Right atrium auricular region (tissue), 2 donors: ENCODE measurements around the gene WIPF1. TPM values are rescaled to one million over a fixed set of nuclear protein-coding genes. Genes with fewer than 3 reads are reported as not detected.
A peak's percentile ranks its signal among the peaks of the same experiment; 100 is the strongest.

ENCODE experiments used
- DNase-seq: peaks from one replicate; pipeline ENCODE4 v3.0.0-alpha.2; 2019; ENCODE audit warnings: low spot score
- H3K27ac ChIP-seq, 2 donors: fragments of 200-600 bp; sonication (generic); 1 replicate in 1 of 2; 2 replicates in 1 of 2; pipeline ENCODE4 v1.5.1; 2016 to 2019
- H3K27me3 ChIP-seq, 2 donors: fragments of 200-600 bp; sonication (generic); one replicate each; pipeline versions ENCODE4 v1.5.1 to v1.6.0; 2017 to 2019
- H3K36me3 ChIP-seq: fragments of 200-600 bp; sonication (generic); one replicate; pipeline ENCODE4 v1.5.1; 2016
- H3K4me1 ChIP-seq, 2 donors: fragments of 200-600 bp; sonication (generic); one replicate each; pipeline versions ENCODE4 v1.5.1 to v1.6.0; 2017 to 2019
- H3K4me3 ChIP-seq, 2 donors: fragments of 200-600 bp; sonication (generic); 1 replicate in 1 of 2; 2 replicates in 1 of 2; pipeline ENCODE4 v1.5.1; 2017 to 2019; ENCODE audit warnings: mild to moderate bottlenecking in 1 of 2, moderate library complexity in 1 of 2
- H3K9me3 ChIP-seq, 2 donors: fragments of 200-600 bp; sonication (generic); one replicate each; pipeline ENCODE4 v1.5.1; 2019
- total RNA-seq, 2 donors: library from RNA; depleted of rRNA; stranded (reverse); fragments of >200 nt; gene quantifications; one replicate each; pipeline ENCODE4 v1.1.0, GENCODE V29; 2016
- TF ChIP-seq, protein P1 (sequence below), 2 donors: fragments of 200-600 bp; sonication (generic); IDR thresholded peaks; one replicate each; pipeline ENCODE4 v1.5.1; 2019; ENCODE audit warnings: antibody characterized with exemption in 2 of 2

The WIPF1 gene
- total RNA-seq, 2 donors from 2014 or later = 12.3 to 17.5 TPM

DNA sequence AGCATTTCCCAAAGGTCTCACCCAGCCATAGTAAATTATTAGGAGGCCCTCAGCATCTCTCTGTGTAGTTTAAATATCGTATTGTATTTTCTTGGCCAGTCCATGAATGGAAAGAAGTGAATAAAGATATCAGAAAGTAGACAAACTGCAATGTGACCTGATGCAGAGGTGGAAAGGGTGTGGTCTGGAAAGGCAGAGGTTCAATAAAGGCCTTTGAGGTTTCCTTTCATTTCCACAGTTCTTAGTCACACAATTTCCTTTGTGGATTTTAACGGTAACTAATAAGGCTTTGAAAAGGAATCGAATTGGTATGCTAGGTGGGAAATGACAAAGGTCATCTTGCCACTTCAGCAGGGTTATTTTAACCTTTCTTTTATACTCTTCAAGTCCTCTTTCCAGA is 20.1 kb upstream of the WIPF1 start:
- Histone ChIP-seq H3K4me1 (peaks cover 0 to 34% of the 10 kb centered on the region in 2 donors), H3K27ac (peak overlapping the region in 1 of 2 donors; percentile 50), H3K9me3 (no peaks in the 10 kb centered on the region), H3K36me3 (no peaks in the 10 kb centered on the region), H3K27me3 (no peaks in the 10 kb centered on the region), H3K4me3 (no peak overlapping the region)
- TF ChIP-seq, protein P1, sequence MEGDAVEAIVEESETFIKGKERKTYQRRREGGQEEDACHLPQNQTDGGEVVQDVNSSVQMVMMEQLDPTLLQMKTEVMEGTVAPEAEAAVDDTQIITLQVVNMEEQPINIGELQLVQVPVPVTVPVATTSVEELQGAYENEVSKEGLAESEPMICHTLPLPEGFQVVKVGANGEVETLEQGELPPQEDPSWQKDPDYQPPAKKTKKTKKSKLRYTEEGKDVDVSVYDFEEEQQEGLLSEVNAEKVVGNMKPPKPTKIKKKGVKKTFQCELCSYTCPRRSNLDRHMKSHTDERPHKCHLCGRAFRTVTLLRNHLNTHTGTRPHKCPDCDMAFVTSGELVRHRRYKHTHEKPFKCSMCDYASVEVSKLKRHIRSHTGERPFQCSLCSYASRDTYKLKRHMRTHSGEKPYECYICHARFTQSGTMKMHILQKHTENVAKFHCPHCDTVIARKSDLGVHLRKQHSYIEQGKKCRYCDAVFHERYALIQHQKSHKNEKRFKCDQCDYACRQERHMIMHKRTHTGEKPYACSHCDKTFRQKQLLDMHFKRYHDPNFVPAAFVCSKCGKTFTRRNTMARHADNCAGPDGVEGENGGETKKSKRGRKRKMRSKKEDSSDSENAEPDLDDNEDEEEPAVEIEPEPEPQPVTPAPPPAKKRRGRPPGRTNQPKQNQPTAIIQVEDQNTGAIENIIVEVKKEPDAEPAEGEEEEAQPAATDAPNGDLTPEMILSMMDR (IDR thresholded peaks at IDR 0.05) = no peak
- DNase-seq = no peak

DNA sequence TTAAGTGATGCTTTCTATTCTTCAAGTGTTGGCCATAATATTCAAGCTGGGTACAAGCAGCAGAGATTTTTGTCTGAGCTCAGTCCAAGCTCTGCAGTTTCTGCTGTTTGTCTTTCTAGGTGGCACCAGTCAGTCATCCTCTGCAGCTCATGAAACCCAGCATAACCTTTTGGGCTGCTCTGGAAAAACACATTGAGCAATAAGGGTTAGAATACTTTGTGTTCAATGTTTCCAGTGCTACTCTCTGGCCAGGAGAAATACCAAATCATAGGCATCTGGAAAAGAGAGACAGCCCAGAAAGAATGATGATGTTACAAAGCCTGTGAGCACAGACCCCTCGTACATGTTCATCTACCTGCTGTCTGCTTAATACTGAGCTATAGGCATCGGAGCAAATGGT is 19.5 kb upstream of the WIPF1 start:
- TF ChIP-seq, protein P1 (IDR thresholded peaks at IDR 0.05) = no peak
- no peaks in the 10 kb centered on the region for H3K27me3 ChIP-seq
- peak overlapping the region in 1 of 2 donors; percentile 50 for H3K27ac ChIP-seq
- peaks cover 0 to 34% of the 10 kb centered on the region in 2 donors for H3K4me1 ChIP-seq
- no peaks in the 10 kb centered on the region for H3K9me3 ChIP-seq
- H3K36me3 ChIP-seq = no peaks in the 10 kb centered on the region
- no peak overlapping the region for H3K4me3 ChIP-seq
- no peak for DNase-seq

DNA sequence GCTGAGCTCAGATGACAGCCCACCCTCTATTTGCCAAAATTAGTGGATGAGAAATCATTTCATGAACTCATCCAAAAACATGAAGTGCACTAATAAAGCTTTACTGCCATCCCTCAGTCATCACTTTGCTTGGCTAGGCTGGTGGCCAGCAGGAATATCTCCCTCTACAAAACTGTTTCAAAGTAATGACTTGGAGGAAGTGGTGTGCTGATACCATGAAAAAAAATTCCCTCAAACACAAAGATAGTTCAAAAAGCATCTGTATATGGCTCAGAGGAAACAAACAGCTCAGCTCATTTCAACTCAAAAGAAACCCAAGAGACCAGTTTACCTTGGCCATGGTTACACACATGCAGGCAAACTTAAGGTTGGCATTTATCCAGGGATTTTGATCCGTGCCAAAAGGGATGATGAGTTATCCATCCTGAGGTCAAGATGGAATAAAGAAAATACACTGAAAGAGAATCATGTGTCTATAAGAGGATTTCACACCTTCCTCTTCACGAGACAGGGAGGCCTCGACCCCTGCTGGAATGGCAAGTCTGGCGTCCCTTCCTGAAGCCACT is 18.4 kb upstream of the WIPF1 start:
- peaks cover 0 to 35% of the 10 kb centered on the region in 2 donors for H3K4me1 ChIP-seq
- no peak overlapping the region for H3K4me3 ChIP-seq
- no peaks in the 10 kb centered on the region for H3K9me3 ChIP-seq
- peak overlapping the region; percentile 10 to 38 for H3K27ac ChIP-seq
- no peaks in the 10 kb centered on the region for H3K36me3 ChIP-seq
- TF ChIP-seq, protein P1 (IDR thresholded peaks at IDR 0.05) = no peak
- H3K27me3 ChIP-seq = no peaks in the 10 kb centered on the region
- no peak for DNase-seq

DNA sequence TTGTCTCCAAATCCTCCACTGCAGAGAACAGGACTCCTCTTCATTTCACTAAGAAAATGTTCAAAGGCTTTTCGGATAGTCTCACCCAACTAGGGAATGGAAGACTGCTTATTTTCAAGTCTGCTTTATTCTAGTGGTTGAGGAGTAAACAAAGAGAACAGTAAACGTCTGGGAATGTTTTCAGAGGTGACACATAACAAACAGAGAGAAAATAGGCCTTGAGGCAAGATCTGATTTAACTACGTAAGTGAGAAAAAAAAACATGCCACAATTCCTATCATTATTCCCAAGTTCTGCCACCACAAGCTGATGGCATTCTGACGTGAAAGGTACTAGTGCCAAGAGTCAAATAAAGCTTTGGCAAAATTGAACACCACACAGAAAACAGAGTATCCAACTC is 16.7 kb upstream of the WIPF1 start:
- TF ChIP-seq, protein P1 (IDR thresholded peaks at IDR 0.05) = no peak
- peaks cover 0 to 50% of the 10 kb centered on the region in 2 donors for H3K4me1 ChIP-seq
- H3K27ac ChIP-seq = peak overlapping the region in 1 of 2 donors; percentile 2

DNA sequence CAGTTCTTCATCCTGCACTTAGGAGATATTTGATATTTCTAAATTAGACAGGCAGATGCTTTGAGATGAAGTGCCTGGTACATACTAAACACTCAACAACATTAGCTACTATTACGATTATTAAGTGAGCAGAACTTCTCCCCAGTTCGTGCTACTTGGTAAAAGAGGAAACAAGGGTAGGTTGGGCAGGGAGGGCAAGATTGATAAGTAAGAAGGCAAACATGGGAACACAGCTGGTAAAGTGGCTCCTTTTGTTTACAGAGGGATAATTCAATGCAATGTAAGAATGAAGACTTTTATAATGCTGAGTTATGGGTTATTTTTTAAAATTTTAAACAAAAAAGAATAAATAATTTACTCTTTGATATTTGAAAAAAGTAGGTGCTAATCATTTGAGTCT is 15.9 kb upstream of the WIPF1 start:
- Histone ChIP-seq H3K36me3 (no peaks in the 10 kb centered on the region), H3K4me1 (peaks cover 0 to 50% of the 10 kb centered on the region in 2 donors), H3K4me3 (no peak overlapping the region), H3K9me3 (no peaks in the 10 kb centered on the region), H3K27me3 (no peaks in the 10 kb centered on the region), H3K27ac (peak overlapping the region in 1 of 2 donors; percentile 2)
- no peak for DNase-seq
- TF ChIP-seq, protein P1 (IDR thresholded peaks at IDR 0.05) = no peak

More for the DNA sequence above, 16.7 kb upstream of the WIPF1 start:
- no peaks in the 10 kb centered on the region for H3K27me3 ChIP-seq
- DNase-seq = no peak
- no peaks in the 10 kb centered on the region for H3K36me3 ChIP-seq
- no peaks in the 10 kb centered on the region for H3K9me3 ChIP-seq
- H3K4me3 ChIP-seq = no peak overlapping the region

DNA sequence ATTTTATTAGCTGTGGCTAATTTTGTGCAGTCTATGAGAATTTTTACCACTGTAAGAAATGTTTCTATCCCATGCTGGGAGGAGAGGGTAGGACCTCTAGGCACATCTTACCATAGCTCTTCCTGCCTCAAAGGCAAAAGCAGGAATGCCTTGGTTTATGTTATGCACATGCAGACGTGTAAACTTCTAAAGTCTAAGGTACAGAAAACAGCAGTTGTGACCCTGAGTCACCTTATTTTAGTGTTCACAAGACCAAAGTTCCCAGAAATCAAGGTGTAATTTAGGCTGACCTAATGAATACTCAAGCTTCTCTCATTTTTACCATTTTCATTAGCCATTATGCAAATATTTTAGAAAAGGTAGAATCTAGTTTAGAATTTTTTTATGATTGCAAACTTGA is 15.4 kb upstream of the WIPF1 start:
- TF ChIP-seq, protein P1 (IDR thresholded peaks at IDR 0.05) = no peak
- no peak for DNase-seq
- no peak overlapping the region for H3K4me3 ChIP-seq
- no peak overlapping the region for H3K27ac ChIP-seq
- H3K4me1 ChIP-seq = peaks cover 0 to 51% of the 10 kb centered on the region in 2 donors
- H3K36me3 ChIP-seq = no peaks in the 10 kb centered on the region
- H3K9me3 ChIP-seq = no peaks in the 10 kb centered on the region
- H3K27me3 ChIP-seq = no peaks in the 10 kb centered on the region
